GM12892 (cell line): Measurements from ENCODE around the gene CD93.

ENCODE experiments used
- POLR2A ChIP-seq: IDR thresholded peaks from 2 replicates; pipeline ENCODE4 v1.6.1; 2011; ENCODE audit warnings: low read depth, low read length, control low read depth
- POLR2AphosphoS5 ChIP-seq: IDR thresholded peaks from 2 replicates; pipeline ENCODE4 v1.6.1; 2011; ENCODE audit warnings: low read depth, low read length, control low read depth
- TAF1 ChIP-seq: IDR thresholded peaks from 2 replicates; pipeline ENCODE4 v1.6.1; 2011; ENCODE audit warnings: low read depth, mild to moderate bottlenecking, control low read depth, low read length, borderline replicate concordance

- TF ChIP-seq POLR2AphosphoS5, result no peak
- TF ChIP-seq POLR2A, result no peak
- no peak for TF ChIP-seq TAF1
These were observed 19.4 kb downstream of the CD93 start for GRCh38 chr20:23066772-23067171.
